Germinal center (tissue), 1 donor: ENCODE data around the gene OAS2.
A peak's percentile ranks its signal among the peaks of the same experiment; 100 is the strongest.
"Not testable (repeated sequence)": the region's sequence is repeated elsewhere in the genome, so short reads cannot be mapped to it uniquely, and the experiment has no call there.

ENCODE experiments used
- DNase-seq: peaks from one replicate; pipeline ENCODE4 v3.0.0; 2012; ENCODE audit warnings: mixed read lengths, low spot score

OAS2 gene

DNA sequence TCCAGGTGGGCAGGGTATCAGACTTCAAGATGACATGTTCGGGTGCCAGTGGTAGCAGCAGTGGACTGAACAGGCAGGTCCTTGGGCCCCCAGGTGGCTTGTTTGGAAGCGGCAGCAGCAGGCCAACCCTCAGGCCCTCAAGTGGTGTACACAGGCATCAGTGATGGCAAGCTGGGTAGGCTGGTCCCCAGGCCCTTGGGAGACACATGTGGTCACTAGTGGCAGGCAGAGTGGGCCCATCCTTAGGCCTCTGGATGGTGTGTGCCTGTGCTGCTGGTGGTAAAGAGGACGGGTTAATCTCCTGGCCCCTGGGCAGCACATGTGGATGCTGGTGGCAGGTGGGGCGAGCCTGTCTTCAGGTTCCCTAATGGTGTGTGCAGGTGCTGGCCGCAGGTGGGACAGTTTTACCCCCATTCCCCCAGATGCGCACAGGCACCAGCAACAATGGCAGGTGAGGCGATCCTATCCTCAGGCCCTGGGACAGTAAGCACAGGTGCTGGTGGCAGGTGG lies 8.0 kb downstream of the OAS2 start:
- DNase-seq: no peak

DNA sequence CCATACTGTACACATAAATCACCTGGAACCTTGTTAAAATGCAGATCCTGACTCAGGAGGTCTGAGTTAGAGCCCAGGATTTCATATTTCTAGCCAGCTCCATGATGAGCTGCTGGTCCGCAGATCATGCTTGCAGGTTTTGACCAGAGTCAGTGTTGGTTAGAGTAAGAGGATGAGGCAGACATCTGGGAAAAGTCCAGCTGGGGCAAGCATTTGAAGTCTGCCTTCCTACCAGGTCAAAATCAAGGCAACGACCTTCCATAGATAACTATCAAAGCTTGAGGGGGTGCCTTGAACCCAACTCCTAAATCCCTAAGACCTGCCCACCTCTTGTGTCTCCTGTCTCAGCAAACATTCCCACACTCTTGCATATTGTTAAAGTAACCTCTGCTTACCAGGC lies 9.2 kb downstream of the OAS2 start:
- no peak for DNase-seq

DNA sequence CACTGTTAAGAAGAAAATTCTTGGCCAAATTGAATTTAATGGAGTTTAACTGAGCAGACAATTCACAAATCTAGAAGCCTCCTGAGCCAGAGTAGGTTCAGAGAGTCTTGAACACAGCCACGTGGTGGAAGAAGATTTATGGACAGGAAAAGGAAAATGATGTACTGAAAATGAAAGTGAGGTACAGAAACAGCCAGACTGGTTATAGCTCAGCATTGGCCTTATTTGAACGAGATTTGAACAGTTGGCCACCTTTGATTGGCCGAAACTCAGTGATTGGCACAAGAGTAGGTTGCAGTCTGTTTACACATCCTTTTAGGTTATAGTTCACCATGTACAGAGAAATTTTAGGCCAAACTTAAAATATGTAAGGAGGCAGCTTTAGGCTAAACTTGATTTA lies 9.9 kb downstream of the OAS2 start:
- no peak for DNase-seq

DNA sequence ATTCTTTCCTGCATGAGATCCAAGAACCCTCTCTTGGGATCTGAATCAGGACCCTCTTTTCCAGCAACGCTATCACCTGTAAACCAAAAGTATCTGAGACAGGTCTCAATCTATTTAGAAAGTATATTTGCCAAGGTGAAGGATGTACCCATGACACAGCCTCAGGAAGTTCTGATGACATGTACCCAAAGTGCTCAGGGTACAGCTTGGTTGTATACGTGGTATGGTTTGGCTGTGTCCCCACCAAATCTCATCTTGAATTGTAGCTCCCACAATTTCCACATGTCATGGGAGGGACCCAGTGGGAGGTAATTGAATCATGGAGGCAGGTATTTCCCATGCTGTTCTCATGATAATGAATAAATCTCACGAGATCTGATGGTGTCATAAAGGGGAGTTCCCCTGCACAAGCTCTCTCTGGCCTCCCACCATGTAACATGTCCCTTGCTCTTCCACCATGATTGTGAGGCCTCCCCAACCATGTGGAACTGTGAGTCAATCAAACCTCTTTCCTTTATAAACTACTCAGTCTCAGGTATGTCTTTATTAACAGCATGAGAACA lies 10.6 kb downstream of the OAS2 start:
- not testable (repeated sequence) for DNase-seq

DNA sequence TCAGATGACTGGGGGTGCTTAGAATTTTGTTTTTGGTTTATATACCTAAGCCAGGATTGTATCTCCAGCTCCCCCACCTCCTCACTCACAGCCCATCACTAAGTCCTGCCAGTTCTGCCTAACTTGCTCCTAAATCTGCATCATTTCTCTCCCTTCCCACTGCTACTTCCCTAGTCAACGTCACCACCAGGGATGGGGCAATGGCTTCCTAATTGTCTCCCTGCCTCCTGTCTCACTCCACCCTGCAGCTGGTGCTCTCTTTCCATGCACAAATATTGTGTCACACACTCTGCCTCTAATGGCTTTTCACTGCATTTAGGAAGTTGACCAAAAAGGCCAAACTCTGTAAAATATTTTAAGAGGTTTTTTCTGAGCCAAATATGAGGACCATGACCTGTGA lies 11.5 kb downstream of the OAS2 start:
- DNase-seq: no peak

DNA sequence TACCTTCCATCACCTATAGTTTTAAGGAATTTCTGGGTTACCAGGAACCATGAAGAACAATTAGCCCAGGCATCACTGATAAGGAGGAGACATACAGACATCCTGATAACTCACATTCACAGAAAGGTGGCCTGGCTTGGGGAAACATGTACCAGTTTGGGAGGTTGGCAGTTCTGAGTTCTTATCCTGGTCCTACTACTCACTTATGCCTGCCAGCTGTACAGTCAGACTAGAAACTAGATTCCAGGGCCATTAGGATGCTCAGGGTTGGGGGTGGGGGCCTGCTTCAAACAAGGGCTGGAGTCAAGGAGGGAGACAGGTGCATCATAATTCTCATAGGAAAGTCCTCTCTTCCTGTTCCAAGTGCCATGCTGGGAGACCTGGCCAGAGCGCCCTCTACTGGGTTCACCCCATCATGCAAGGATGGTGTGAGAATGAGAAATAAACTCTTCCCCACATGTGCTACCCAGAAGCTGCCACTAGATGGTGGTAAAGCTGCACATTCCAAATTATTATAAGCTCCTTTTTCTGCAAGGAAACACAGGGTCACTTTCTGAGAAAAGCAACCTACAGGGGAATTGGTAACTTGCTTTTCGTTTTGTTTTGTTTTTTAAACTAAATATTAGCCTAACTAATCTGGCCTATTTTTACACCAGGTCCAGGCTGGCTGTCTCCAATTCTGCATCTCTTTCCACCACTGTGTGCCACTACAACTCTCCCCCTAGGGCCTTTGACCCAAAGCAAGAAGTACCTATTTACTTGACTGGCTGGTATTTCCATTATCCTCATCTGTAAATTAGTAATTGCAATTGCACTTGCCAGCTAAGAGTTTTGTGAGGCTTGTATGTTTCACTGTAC lies 14.5 kb downstream of the OAS2 start:
- peak; percentile 80 for DNase-seq

DNA sequence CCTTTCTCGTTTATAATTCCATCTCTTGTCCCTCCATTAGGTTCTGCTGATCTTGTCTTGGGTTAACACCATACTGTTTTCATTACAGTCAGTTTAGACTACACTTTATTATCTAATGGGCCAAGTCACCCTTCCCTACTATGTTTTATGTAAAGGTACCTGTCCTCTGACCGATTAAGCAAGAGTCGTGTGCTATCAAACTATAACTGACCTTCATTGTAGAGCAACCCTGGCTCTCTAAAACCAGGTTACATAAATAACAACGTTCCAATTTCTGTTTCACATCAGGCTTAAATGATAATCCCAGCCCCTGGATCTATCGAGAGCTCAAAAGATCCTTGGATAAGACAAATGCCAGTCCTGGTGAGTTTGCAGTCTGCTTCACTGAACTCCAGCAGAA lies 16.7 kb downstream of the OAS2 start:
- DNase-seq: no peak

DNA sequence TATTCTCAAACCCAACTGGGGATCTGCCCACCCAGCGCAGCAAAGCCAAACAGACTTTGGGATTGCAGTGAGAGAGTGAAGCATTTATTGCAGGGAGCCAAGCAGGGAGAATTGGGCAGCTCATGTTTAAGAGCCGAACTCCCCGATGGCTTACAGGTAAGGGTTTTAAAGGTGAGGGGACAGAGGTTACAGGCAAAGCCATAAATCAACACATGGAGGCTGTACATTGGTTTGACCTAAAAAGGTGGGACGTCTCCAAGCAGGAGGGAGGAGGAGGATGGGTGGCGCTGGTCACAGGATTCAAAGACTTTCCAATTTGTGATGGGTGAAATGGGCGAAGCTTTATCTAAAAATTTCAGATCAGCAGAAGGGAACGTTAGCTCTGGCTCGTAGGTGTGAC lies 18.2 kb downstream of the OAS2 start:
- DNase-seq: no peak

DNA sequence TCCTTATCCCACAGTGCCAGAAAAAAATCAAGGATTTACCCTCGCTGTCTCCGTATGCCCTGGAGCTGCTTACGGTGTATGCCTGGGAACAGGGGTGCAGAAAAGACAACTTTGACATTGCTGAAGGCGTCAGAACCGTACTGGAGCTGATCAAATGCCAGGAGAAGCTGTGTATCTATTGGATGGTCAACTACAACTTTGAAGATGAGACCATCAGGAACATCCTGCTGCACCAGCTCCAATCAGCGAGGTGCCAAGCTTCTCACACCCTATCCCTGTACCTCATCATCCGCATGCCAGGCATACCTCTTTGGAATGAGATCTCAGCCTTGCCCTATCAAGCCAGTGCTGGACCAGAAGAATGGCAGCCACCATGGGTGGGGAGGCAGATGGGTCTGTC lies 19.2 kb downstream of the OAS2 start:
- DNase-seq: no peak

DNA sequence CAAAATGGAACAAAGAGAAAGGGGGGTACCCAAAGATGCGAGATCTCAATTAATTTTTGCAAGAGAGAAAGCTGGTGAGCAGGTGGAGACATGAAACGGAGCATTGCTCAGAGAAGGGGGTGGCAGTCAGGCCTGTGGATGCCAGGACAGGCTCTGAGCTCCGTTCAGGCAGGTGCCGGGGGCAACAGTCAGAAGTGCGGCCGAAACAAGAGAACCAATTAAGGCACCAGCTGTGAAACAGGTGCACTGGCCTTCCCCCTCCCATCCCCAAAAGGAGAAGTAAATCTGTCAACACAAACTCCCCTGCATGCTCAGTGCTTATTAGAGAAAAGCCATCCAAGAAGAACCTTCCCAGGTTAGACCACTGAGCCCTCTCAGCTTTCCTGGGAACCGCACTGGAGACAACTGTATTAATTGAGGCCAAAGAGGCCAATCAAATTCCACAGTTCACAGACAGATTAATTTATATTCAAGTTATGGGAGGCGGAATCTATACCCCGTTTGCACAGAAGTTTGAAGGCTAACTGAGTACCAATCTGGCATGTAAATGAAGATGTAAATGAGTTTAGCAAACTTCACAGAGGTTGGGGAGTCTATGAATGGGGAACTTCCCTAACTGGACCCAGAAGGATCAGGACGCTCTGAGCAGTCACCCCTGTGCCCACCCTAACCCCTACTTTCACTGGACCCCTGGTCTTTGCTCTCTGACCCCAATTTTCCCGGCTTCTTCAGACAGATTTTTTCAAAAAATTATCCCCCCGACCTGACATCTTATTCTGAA lies 20.9 kb downstream of the OAS2 start:
- DNase-seq: peak; percentile 86

DNA sequence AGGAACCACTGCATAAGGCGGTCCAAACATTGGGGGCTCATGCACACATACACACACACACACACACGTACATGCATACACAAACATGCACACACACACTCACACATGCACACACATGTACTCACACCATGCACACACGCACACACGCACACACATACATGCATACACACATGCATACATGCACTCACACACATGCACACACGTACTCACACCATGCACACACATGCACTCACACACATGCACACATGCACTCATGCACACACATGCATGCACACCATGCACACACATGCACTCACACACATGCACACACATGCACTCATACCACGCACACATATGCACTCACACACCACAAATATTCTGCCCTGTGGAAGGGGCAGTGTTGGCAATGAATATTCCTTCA lies 22.1 kb downstream of the OAS2 start:
- no peak for DNase-seq

DNA sequence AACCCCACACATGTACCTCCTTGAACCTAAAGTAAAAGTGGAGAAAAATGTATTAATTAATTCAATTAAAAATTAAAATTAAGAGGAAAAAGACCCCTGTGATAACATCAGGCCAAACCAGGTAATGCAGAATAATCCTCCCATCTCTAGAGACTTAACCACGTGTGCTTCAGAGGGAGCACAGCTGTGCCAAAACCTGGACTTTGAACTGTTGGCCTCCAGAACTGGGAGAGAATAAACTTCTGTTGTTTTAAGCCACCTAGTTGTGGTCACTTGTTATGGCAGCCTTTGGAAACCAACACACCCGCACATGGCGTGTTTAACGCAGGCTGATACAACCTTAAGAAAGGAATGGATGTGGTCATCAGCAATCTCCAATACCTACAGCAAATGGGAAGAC lies 23.8 kb downstream of the OAS2 start:
- DNase-seq: no peak

DNA sequence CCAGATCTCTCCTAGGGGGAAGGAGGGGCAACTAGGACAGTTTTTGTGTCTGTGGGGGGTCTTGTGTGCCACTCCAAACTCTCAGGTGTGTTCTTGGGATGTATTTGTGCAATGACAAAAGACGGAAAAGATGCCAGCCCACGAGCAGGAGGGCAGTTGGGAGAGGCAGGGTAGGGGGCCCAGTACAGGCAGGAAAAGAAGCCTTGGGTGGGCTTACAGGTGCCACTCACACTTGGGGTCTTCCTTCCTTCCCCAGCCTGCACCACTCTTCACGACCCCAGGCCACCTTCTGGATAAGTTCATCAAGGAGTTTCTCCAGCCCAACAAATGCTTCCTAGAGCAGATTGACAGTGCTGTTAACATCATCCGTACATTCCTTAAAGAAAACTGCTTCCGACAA lies 24.4 kb downstream of the OAS2 start:
- no peak for DNase-seq

DNA sequence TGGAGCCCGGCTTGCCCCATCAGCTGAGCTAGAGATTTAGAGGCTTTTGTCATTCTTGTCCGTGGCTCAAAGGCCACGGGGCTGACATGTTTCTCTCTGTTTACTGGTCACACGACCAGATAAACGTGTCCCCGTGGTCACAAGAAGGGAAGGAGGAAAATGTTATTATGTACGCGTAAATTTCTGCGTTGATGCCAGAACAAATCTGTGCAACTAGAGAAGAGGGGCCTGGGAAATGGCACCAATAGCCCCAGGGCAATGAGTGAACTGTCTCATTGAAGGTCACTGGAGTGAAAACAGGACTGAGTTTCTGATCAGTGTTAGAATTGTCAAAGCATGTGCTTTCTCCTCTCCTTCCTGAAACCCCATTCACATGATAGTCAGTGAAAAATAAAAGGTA lies 25.3 kb downstream of the OAS2 start:
- DNase-seq: no peak

DNA sequence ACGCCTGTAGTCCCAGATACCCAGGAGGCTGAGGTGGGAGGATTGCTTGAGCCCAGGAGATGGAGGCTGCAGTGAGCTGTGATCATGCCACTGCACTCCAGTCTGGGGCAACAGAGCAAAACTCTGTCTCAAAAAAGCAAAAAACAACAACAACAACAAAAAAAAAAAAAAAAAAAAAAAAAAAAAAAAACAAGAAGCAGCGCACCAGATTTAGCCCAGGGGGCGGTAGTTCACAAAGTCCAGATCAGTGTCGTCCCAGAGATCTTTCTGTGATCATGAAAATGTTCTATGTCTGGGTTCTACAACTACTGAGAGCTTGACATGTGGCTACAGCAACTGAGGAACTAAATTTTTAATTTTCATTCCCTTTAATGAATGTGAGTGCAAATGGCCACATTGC lies 27.4 kb downstream of the OAS2 start:
- DNase-seq: peak; percentile 22

DNA sequence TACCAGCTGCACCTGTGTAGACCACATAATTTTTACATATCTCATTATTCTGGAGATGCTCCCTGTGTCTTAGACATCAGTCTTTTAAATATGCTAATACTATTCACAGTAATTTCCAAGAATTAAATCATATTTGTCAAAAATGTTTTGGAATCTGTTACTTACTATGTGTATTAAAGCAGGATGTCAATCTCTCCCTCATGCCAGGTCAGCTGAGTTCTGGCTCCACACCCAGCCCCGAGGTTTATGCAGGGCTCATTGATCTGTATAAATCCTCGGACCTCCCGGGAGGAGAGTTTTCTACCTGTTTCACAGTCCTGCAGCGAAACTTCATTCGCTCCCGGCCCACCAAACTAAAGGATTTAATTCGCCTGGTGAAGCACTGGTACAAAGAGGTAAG lies 27.9 kb downstream of the OAS2 start:
- DNase-seq: no peak

DNA sequence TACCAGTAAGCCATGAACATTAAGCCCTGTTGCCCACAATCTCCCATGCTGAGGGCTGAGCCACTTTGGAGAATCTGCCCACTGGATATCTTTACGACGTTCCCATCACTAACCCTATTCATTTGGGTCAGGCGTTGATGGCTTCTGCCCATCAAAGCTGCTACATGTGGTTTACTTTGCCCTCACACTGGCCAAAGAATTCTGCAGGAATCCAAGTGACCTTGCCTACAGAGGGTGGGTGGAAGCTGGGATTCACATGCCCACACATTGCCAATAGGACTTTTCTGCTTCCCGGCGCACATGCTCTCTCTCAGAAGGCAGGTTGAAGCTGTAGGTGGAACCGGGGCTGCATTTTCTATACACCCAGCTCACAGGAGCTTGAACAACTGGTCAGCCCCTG lies 28.3 kb downstream of the OAS2 start:
- DNase-seq: no peak

DNA sequence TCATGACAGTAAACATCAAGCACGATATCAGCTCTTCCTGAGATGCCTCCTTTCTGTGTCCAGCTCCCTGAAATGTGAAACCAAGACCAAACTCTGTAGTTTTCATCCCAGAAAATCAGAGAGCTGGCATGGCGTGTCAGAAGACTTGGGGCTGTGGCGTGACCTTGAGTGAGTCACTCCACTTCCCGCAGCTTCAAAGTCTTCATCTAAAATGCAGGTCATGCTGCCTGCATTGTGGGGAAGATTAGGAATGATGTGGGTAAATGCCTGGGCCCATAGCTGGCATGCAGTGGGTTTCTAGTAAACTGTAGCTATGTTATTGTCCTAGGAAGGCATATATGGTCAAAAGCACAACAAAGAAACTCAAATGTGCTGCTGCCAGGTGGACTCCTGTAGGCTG lies 28.8 kb downstream of the OAS2 start:
- DNase-seq: no peak

DNA sequence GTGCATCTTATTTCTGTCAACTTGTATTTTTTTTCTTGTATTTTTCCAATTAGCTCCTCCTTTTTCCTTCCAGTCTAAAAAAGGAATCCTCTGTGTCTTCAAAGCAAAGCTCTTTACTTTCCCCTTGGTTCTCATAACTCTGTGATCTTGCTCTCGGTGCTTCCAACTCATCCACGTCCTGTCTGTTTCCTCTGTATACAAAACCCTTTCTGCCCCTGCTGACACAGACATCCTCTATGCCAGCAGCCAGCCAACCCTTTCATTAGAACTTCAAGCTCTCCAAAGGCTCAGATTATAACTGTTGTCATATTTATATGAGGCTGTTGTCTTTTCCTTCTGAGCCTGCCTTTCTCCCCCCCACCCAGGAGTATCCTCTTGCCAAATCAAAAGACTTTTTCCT lies 32.4 kb downstream of the OAS2 start:
- DNase-seq: no peak

DNA sequence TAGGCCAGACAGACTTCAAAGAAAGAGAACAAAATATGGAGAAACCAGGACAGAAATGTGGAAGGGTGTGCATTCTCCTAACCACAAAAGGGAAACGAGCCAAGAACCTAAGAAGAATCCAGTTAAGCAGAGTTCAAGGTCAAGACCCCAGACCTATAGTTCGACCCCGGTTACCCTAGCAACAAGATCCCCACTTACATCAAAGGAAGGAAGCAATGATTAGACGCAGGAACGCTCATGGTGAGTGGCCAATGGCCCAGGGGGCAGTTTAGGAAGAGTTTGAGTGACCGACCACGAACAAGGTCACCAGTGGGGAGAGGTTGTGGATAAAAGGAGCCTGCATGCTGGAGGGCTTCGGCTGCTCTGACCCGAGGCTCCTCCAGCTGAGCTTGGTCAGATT lies 36.2 kb downstream of the OAS2 start:
- no peak for DNase-seq

DNA sequence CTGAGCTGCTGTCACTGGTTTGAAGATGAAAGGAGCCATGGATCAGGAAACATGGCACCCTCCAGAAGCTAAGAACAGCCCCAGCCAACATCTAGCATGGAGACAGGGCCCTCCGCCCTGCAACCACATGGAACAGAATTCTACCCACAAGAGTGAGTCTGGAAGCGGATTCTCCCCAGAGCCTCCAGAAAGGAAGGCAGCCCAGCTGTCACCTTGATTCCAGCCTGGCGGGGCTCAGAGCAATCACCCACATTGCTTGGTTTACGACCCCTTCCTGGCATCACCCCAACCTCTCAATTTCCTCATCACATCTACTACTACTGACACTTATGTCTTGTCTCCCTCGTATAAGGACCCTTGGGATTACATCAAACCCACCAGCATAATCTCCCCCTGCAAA lies 38.5 kb downstream of the OAS2 start:
- no peak for DNase-seq

DNA sequence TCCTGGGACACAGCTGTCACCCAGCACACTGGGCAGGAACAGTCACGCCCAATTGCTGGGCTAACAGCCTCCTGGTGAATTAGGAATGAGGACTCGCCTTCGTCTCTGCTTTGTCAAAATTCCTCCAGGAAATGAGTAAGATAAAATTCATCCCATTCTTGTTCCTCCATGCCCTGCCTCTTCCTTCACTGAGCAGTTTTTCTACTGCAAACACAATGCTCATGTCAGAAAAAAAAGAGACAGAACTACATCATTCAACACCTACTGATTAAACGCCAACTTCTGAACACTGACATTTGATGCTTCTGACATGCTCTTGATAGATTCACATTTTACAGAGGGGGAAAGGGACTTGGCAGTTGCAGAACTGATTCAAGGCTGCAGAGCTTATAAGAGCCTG lies 40.7 kb downstream of the OAS2 start:
- no peak for DNase-seq

DNA sequence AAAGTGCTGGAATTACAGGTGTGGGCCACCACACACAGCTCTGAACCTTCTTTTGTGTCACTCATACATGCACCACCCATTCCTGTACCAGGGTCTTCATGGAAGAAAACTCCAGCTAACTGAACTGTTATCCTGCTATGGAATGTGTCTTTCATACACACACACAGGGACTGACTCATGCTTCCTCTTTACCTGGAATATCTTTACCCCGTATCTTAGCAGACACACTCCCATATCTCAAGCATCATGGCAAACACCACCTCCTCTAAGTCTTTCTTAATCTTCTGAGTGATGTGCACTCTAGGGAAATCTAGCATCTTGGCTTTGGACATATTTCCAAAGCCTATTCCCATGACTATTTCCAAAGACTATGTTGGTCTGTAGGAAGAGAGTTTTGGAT lies 43.2 kb downstream of the OAS2 start:
- no peak for DNase-seq
